Measurements from ENCODE around the gene MYH7B. TPM values are rescaled to one million over a fixed set of nuclear protein-coding genes. Genes with fewer than 3 reads are reported as not detected.
A peak's percentile ranks its signal among the peaks of the same experiment; 100 is the strongest.

The MYH7B gene
- total and polyA plus RNA-seq, 9 donors: 21.7 to 138 (median 73.8) TPM

- no peak overlapping the region for H3K27ac ChIP-seq (ENCODE audit: low read length)
- DNase-seq: no peak
- 87% methylated on average over 14 of the region's 14 CpGs for WGBS (ENCODE audit: insufficient coverage)
Observed at GRCh38 chr20:34989670-34990069, 34.0 kb downstream of the MYH7B start.

GRCh38 chr20:34990231-34990630 lies 34.6 kb downstream of the MYH7B start:
- Histone ChIP-seq H3K27ac (ENCODE audit: low read length) (no peak overlapping the region), H3K27me3 (ENCODE audit: control insufficient read depth, insufficient read depth, low read length) (peaks cover 5% of the 10 kb centered on the region), H3K4me1 (ENCODE audit: control insufficient read depth, insufficient read depth, low read length) (peaks cover 18% of the 10 kb centered on the region), H3K36me3 (ENCODE audit: control insufficient read depth, insufficient read depth, low read length) (peaks cover 27% of the 10 kb centered on the region), H3K9me3 (replicated peaks; ENCODE audit: control insufficient read depth, low read depth, low read length) (no peaks in the 10 kb centered on the region), H3K4me3 (ENCODE audit: low read length) (no peak overlapping the region)
- DNase-seq: no peak
- 50% methylated on average over 3 of the region's 11 CpGs for WGBS (ENCODE audit: insufficient coverage)

More at GRCh38 chr20:34989670-34990069, 34.0 kb downstream of the MYH7B start:
- Histone ChIP-seq H3K27me3 (ENCODE audit: control insufficient read depth, insufficient read depth, low read length) (peaks cover 6% of the 10 kb centered on the region), H3K9me3 (replicated peaks; ENCODE audit: control insufficient read depth, low read depth, low read length) (no peaks in the 10 kb centered on the region), H3K4me1 (ENCODE audit: control insufficient read depth, insufficient read depth, low read length) (peaks cover 23% of the 10 kb centered on the region), H3K36me3 (ENCODE audit: control insufficient read depth, insufficient read depth, low read length) (peaks cover 22% of the 10 kb centered on the region), H3K4me3 (ENCODE audit: low read length) (no peak overlapping the region)

DNA sequence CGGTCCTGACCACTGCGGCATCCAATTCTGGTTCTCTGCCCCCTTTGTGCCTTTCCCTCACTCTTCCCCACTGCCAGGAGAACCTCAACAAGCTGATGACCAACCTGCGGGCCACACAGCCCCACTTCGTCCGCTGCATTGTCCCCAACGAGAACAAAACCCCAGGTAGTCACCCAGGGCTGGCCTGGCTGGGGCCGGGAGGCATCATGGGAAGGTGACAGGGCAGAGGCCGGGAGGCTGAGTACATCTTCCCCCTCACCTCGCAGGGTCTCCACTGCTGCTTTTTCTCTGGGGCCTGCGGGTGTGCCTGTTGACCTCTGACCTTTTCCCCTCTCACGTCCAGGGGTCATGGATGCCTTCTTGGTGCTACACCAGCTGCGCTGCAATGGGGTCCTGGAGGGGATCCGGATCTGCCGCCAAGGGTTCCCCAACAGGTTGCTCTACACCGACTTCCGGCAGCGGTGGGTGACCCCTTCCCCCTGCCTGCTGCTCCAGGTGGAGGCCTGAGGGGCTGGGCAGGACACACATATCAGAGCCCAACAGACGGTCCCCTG lies 35.1 kb downstream of the MYH7B start:
- no peak for DNase-seq
- Histone ChIP-seq H3K4me3 (ENCODE audit: low read length) (no peak overlapping the region), H3K9me3 (replicated peaks; ENCODE audit: control insufficient read depth, low read depth, low read length) (no peaks in the 10 kb centered on the region), H3K27me3 (ENCODE audit: control insufficient read depth, insufficient read depth, low read length) (peaks cover 2% of the 10 kb centered on the region), H3K27ac (ENCODE audit: low read length) (no peak overlapping the region), H3K36me3 (ENCODE audit: control insufficient read depth, insufficient read depth, low read length) (peaks cover 33% of the 10 kb centered on the region), H3K4me1 (ENCODE audit: control insufficient read depth, insufficient read depth, low read length) (peaks cover 17% of the 10 kb centered on the region)
- 75% methylated on average over 11 of the region's 18 CpGs for WGBS (ENCODE audit: insufficient coverage)

- DNase-seq: no peak
- no peak overlapping the region for H3K4me3 ChIP-seq (ENCODE audit: low read length)
- no peaks in the 10 kb centered on the region for H3K27me3 ChIP-seq (ENCODE audit: control insufficient read depth, insufficient read depth, low read length)
- peaks cover 47% of the 10 kb centered on the region for H3K36me3 ChIP-seq (ENCODE audit: control insufficient read depth, insufficient read depth, low read length)
- no peaks in the 10 kb centered on the region for H3K9me3 ChIP-seq (replicated peaks; ENCODE audit: control insufficient read depth, low read depth, low read length)
- H3K4me1 ChIP-seq (ENCODE audit: control insufficient read depth, insufficient read depth, low read length): peaks cover 12% of the 10 kb centered on the region
- 92% methylated on average over 20 of the region's 20 CpGs for WGBS (ENCODE audit: insufficient coverage)
- H3K27ac ChIP-seq (ENCODE audit: low read length): no peak overlapping the region
Observed at GRCh38 chr20:34992751-34993417, 37.2 kb downstream of the MYH7B start.

GRCh38 chr20:34993941-34994508 lies 38.4 kb downstream of the MYH7B start:
- no peak for DNase-seq
- WGBS (ENCODE audit: insufficient coverage): 83% methylated on average over 22 of the region's 22 CpGs
- Histone ChIP-seq H3K27me3 (ENCODE audit: control insufficient read depth, insufficient read depth, low read length) (no peaks in the 10 kb centered on the region), H3K9me3 (replicated peaks; ENCODE audit: control insufficient read depth, low read depth, low read length) (no peaks in the 10 kb centered on the region), H3K4me3 (ENCODE audit: low read length) (no peak overlapping the region), H3K27ac (ENCODE audit: low read length) (no peak overlapping the region), H3K36me3 (ENCODE audit: control insufficient read depth, insufficient read depth, low read length) (peaks cover 58% of the 10 kb centered on the region), H3K4me1 (ENCODE audit: control insufficient read depth, insufficient read depth, low read length) (peaks cover 8% of the 10 kb centered on the region)

GRCh38 chr20:34994509-34995131 lies 39.0 kb downstream of the MYH7B start:
- H3K27ac ChIP-seq (ENCODE audit: low read length): no peak overlapping the region
- H3K36me3 ChIP-seq (ENCODE audit: control insufficient read depth, insufficient read depth, low read length): peaks cover 64% of the 10 kb centered on the region
- no peaks in the 10 kb centered on the region for H3K9me3 ChIP-seq (replicated peaks; ENCODE audit: control insufficient read depth, low read depth, low read length)
- DNase-seq: no peak
- peaks cover 8% of the 10 kb centered on the region for H3K4me1 ChIP-seq (ENCODE audit: control insufficient read depth, insufficient read depth, low read length)
- no peaks in the 10 kb centered on the region for H3K27me3 ChIP-seq (ENCODE audit: control insufficient read depth, insufficient read depth, low read length)
- WGBS (ENCODE audit: insufficient coverage): 78% methylated on average over 13 of the region's 14 CpGs
- H3K4me3 ChIP-seq (ENCODE audit: low read length): no peak overlapping the region

- Histone ChIP-seq H3K9me3 (replicated peaks; ENCODE audit: control insufficient read depth, low read depth, low read length) (no peaks in the 10 kb centered on the region), H3K4me3 (ENCODE audit: low read length) (no peak overlapping the region), H3K27me3 (ENCODE audit: control insufficient read depth, insufficient read depth, low read length) (no peaks in the 10 kb centered on the region), H3K4me1 (ENCODE audit: control insufficient read depth, insufficient read depth, low read length) (peaks cover 8% of the 10 kb centered on the region), H3K27ac (ENCODE audit: low read length) (no peak overlapping the region), H3K36me3 (ENCODE audit: control insufficient read depth, insufficient read depth, low read length) (peaks cover 70% of the 10 kb centered on the region)
- DNase-seq: no peak
- 89% methylated on average over 14 of the region's 14 CpGs for WGBS (ENCODE audit: insufficient coverage)
Observed at GRCh38 chr20:34995192-34995591, 39.5 kb downstream of the MYH7B start.

- DNase-seq: no peak
- peaks cover 75% of the 10 kb centered on the region for H3K36me3 ChIP-seq (ENCODE audit: control insufficient read depth, insufficient read depth, low read length)
- 96% methylated on average over 7 of the region's 7 CpGs for WGBS (ENCODE audit: insufficient coverage)
- H3K27ac ChIP-seq (ENCODE audit: low read length): no peak overlapping the region
- no peaks in the 10 kb centered on the region for H3K9me3 ChIP-seq (replicated peaks; ENCODE audit: control insufficient read depth, low read depth, low read length)
- no peaks in the 10 kb centered on the region for H3K27me3 ChIP-seq (ENCODE audit: control insufficient read depth, insufficient read depth, low read length)
- H3K4me3 ChIP-seq (ENCODE audit: low read length): no peak overlapping the region
- peaks cover 8% of the 10 kb centered on the region for H3K4me1 ChIP-seq (ENCODE audit: control insufficient read depth, insufficient read depth, low read length)
Observed at GRCh38 chr20:34995696-34996095, 40.0 kb downstream of the MYH7B start.

GRCh38 chr20:34996243-34997028 lies 40.8 kb downstream of the MYH7B start:
- no peak overlapping the region for H3K4me3 ChIP-seq (ENCODE audit: low read length)
- H3K27ac ChIP-seq (ENCODE audit: low read length): no peak overlapping the region
- DNase-seq: peak; percentile 11
- no peaks in the 10 kb centered on the region for H3K9me3 ChIP-seq (replicated peaks; ENCODE audit: control insufficient read depth, low read depth, low read length)
- WGBS (ENCODE audit: insufficient coverage): 90% methylated on average over 24 of the region's 26 CpGs
- H3K36me3 ChIP-seq (ENCODE audit: control insufficient read depth, insufficient read depth, low read length): peaks cover 81% of the 10 kb centered on the region
- no peaks in the 10 kb centered on the region for H3K27me3 ChIP-seq (ENCODE audit: control insufficient read depth, insufficient read depth, low read length)
- H3K4me1 ChIP-seq (ENCODE audit: control insufficient read depth, insufficient read depth, low read length): peaks cover 8% of the 10 kb centered on the region

Data from muscle of leg (tissue), 11 donors.